Stimulated activated CD4-positive, alpha-beta T cell treated with anti-CD3 and anti-CD28 coated beads, TNF-alpha, amount 100 ng/mL, for 48 hours (primary cell): Measurements from ENCODE around the gene UBAP2.

Experiments used
- DNase-seq, 3 donors: peaks; one replicate each; pipeline ENCODE4 v3.0.0-alpha.2; 2020; ENCODE audit warnings: low read depth in 3 of 3

The UBAP2 gene

GRCh38 chr9:33880211-33881089 is 168.2 kb downstream of the UBAP2 start:
- no peak for DNase-seq

DNA sequence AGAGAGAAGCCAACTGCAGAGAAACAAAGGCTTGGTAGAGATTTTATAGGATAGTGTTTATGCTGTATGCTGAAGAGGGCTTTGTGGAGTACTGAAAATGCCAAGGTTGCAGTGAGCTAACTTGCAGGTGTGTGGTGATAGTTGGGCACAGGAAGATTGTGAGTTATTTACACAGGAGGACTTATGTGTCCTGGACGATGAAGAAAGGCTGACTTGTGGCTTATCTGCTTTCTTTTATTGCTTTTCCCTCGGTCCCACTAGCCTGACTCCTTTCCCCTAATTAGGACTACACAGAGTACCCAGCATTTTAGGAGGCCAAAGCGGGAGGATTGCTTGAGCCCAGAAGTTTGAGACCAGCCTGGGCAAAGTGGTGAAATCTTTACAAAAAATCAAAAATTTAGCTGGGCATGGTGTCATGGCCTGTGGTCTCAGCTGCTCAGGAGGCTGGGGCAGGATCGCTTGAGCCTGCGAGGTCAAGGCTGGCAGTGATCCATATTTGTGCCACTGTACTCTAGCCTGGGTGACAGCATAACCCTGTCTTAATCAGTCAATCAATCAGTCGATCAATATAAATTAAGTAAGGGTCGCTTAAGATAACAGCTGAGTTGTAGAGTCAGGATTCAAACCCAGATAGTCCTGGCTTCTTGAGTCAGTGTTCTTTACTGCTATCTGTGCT is 169.9 kb downstream of the UBAP2 start:
- no peak for DNase-seq

DNA sequence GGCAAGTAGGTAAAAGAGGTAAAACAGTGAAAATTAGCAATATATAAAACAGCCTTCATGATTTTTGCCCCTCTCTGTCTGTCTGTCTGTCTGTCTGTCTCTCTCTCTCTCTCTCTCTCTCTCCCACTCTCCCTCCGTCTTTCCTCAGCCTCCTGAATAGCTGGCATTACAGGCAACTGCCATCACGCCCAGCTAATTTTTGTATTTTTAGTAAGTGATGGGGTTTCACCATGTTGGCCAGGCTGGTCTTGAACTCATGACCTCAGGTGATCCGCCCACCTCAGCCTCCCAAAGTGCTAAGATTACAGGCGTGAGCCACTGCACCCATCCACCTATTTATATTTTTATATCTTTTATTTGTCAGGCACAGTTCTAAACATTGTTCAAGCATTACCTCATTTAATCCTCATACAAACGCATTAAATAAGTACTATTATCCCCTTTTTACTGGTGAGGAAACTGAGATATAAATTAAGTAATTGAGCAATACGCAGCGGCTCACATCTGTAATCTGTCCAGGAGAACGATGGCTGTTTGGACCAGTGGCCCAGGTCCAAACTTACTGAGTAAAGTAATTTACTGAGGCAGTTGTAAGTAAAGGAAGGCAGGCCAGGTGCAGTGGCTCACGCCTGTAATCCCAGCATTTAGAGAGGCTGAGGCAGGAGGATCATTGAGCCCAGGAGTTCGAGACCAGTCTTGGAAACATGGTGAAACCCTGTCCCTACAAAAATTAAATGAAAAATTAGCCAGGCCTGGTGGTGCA is 170.8 kb downstream of the UBAP2 start:
- DNase-seq: no peak
